HG03066 (cell line): ENCODE results near the gene SERTAD2.

ENCODE experiments used
- ATAC-seq: cut with Tn5 transposase; IDR thresholded peaks from one replicate; pipeline ENCODE4 v1.9.1; 2021; ENCODE audit warnings: low read depth; ENCODE audit not compliant: unreplicated experiment

Gene SERTAD2

GRCh38 chr2:64677530-64677929 is 23.8 kb upstream of the SERTAD2 start:
- no peak for ATAC-seq

GRCh38 chr2:64675860-64676259 is 22.1 kb upstream of the SERTAD2 start:
- ATAC-seq: no peak

DNA sequence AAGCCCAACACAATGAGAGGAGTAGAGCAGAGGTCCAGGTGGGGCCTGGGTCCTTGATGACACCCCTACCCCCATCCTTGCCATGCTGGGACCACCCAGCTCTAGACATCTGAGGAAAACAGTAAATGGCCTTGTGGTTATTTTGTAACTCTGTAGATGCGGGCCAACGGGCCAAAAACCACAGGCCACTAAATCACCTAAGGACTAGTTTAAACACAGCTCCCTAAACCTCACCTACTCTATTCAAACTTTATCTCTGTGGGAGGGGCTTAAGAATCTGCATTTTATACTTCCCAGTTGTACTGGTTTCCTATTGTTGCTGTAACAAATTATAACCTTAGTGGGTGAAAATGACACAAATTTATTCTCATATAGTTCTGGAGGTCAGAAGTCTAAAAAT is 19.0 kb upstream of the SERTAD2 start:
- ATAC-seq: no peak

GRCh38 chr2:64670047-64670446 is 16.3 kb upstream of the SERTAD2 start:
- no peak for ATAC-seq

DNA sequence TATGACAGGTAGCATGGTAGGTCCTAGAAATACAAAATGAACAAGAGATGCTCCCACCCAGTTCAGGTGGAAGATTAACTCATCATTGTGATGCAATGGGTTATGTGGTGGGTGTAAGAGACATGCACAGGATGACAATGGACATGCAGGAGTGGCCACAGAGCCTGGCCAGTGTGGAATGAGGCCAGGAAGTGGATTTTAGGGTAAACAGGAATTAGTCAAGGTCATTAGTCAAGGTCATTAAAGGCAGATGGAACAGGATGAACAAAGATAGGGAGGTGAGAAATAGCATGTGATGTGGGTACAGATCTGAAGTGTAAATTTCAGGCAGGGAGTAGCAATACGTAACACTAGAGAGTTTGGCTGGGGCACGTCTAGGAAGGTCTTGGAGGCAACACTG is 15.6 kb upstream of the SERTAD2 start:
- ATAC-seq: no peak

- no peak for ATAC-seq
Observed at GRCh38 chr2:64668542-64668941, 14.8 kb upstream of the SERTAD2 start.

DNA sequence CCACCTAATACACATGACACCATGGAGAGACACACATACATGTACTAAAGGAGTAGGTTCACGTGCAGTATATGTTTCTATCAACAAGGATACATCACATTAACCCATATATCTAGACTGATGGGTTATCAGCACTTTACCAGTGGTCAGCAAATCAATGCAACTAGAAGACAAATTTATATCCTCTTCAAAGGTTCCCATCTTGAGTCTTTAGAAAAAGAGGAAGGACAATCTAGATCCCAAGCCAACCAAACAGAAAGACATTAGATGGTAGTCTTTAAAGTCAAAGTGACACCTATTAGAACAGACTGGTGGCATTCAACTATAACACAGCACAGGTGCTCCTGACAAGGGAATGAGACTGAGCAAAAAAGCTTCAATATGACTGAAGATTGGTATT is 13.8 kb upstream of the SERTAD2 start:
- no peak for ATAC-seq

DNA sequence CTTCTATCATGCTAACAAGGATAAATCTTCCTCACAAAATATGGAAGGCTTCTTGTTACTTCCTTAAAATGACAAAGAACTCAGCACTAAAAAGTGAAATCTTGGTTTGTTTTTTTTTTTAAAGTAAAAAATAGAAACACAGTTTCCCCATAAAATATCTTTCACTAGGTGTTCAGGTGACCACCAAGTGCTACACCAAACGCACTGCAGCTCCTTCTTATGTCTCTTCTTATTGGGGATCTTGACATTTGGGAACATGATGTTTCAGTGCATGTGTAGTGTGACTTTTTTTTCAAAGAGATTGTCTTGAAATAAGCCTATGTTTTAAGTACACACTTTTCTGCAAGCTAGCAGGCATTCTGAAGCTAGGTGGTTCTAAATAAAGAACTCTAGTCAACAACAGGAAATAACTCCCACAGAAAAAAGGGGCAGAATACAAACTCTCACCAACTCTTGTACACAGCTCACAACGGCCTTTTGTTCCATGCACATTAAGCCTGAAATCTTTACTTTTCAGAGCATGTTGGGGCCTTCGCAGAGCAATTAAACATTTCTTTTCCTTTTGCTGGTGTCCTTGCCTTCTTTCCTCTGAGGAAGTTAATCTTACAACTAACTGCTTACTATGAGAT is 13.2 kb upstream of the SERTAD2 start:
- peak; percentile 82 for ATAC-seq

- ATAC-seq: no peak
Observed at GRCh38 chr2:64665709-64666108, 12.0 kb upstream of the SERTAD2 start.

DNA sequence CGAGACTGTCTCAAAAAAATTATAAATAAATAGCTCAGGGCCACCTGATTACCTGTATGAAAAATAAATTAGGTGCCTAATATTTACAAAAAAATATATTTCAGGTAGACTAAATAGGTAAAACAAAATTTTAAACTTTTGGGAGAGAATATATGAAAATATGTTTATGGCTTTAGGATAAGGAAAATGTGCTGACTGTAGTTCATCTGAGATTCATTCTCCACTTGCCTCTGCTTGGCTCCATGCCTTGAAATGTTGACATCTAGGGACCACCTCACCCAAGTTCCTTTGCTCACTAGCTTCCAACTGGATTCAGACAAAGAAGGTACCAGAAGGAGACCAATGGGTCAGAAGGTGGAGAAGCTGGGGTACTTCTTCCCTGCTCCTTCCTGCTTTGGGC is 9.7 kb upstream of the SERTAD2 start:
- ATAC-seq: no peak

DNA sequence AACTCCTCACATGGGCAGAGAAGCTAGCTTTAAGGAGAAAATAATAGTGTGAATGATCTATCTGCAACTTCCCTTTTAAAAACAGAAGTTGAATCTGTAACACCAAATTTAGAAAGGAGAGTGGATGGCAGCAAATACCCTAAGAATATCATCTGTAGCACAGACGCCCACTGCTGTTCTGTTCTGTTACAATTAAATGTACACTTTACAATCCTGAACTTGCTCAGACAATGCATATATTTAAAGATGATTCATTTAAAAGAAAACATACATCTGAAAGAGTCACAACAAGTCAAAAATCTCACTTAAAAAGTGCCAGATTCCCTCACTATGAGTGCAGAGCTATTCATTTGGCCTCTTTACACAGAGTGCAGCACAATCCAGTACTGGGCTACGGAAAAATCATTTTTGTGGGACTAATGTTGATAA is 8.0 kb upstream of the SERTAD2 start:
- peak; percentile 51 for ATAC-seq

GRCh38 chr2:64659252-64659651 is 5.5 kb upstream of the SERTAD2 start:
- ATAC-seq: no peak

- ATAC-seq: no peak
Observed at GRCh38 chr2:64658269-64658668, 4.6 kb upstream of the SERTAD2 start.

DNA sequence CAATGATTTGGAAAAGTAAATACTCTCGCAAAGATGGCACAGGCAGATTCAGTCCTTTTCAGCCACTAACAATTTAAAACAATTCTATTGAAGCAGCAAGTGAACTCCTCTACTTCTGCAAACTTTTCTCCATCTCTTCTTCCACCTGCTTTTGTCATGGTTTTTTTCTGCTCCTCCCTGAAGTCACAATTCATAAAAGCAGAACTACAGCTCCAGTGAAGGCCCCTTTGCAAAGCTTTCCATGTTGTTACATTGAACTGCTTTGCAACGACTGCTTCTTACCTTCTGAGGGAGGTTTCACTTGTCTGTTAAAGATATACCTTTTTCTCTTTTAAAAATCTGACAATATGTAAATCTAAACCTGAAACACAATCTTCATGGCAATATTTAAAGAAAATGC is 3.7 kb upstream of the SERTAD2 start:
- ATAC-seq: no peak

DNA sequence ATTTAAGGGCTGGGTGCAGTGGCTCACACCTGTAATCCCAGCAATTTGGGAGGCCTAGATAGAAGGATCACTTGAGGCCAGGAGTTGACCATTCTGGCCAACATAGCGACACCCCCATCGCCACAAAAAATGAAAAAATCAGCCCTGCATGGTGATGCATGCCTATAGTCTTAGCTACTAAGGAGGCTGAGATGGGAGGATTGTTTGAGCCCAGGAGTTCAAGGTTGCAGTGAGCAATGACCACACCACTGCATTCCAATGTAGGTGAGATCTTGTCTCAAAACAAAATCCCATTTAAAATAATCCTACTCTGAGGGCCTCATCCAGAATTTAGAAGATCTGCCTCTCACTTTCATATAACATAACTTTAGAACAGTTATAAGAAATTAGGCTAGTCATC is 2.7 kb upstream of the SERTAD2 start:
- ATAC-seq: no peak

DNA sequence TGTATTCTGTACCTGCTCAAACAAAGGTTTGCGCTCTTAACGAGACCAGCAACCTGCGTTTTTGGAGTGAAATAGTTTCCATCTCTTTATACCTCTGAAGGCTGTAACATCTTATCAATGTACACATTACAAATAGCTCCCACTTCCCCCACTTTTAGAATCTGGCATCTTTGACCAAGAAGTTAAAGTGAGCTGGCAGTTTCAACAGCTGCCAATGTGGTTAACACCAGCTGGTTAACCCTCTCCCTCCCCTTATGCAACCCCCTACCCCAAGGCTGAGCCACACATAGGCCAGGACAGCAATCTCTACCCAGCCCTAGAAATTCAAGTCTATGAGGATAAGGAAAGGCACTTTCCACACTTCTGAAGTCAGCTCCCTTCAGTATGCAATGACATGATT is 2.2 kb upstream of the SERTAD2 start:
- ATAC-seq: no peak

GRCh38 chr2:64655018-64655664 is 1.4 kb upstream of the SERTAD2 start:
- ATAC-seq: no peak

DNA sequence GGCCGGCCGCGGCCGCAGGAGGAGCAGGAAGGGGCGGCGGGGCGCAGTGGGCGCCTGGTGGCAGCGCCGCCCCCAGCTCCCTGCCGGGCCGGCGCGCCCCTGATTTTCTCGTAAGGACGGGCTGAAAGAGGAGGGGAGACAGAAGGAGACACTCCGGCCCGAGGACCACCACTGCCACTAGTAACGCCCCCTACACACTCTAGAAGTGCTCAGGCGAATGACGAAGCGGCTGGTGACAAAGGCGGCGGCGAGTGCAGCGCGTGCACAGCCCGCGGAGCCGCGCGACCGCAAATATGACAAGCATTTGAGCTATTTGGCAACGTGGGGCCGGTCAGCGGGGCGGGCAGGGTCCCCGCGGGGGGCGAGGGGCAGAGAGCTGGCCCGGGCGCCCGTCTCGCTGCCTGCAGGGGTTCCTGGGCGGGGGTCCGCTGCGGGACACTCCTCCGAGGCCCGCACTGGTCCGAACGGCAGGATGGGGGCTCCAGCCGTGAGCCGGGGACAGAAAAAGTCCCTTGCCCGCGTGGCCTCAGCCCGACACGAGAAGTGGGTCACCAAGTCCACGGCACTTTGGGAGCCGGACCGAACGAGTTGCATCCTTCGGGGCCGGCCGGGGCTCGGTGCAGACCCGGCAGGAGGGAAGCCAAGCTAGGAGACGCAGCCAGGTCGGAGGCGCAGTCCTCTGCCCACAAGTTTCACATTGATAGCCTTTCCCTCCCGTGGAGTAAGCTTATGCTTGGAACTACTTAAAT is 524 bp upstream of the SERTAD2 start:
- ATAC-seq: peak; percentile 34

DNA sequence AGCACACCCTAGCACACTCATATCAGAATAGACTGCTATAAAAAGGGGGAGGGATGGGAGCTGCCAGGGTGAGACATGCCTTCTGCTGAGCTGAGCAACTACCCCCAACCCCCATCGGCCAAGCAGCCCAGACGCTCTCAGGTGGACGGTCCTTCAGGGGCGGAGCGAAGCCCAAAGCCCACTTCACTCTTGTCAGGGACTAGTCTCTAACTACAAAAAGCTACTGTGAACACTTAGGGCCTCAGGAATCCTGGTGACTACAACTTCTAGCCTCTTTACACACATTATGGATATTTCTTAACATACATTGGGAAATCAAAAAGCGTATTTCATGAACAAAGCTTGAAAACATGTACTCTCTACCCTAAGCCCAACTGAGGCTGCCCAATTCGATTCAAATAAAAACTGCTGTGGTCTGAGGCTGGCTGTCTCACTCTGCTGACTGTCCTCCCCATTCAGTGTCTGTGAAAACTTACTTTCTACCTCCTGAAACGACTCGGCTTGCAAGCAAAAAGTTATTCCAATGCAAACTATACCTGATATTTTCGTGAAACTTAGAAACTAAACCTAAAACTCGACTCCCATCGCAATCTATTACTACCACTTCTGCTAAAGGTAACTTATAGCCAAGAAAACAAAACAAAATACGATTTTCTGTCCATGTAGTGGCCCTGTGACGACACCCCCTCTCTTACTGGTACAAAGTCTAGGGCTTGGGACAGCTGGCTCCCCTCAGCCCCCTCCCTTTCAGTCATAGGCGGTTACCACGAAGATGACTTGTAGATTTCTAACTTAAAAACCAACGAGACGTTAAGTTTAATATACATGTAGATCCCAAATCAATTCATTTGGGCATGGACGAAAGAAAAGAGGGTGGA is 1.2 kb downstream of the SERTAD2 start:
- ATAC-seq: no peak

GRCh38 chr2:64651590-64651989 is 2.1 kb downstream of the SERTAD2 start:
- ATAC-seq: no peak
